Measurements from ENCODE around the gene POU3F1.

The POU3F1 gene

GRCh38 chr1:38004284-38005108 lies 42.1 kb downstream of the POU3F1 start:
- DNase-seq (ENCODE audit: low read depth) = no peak

DNA sequence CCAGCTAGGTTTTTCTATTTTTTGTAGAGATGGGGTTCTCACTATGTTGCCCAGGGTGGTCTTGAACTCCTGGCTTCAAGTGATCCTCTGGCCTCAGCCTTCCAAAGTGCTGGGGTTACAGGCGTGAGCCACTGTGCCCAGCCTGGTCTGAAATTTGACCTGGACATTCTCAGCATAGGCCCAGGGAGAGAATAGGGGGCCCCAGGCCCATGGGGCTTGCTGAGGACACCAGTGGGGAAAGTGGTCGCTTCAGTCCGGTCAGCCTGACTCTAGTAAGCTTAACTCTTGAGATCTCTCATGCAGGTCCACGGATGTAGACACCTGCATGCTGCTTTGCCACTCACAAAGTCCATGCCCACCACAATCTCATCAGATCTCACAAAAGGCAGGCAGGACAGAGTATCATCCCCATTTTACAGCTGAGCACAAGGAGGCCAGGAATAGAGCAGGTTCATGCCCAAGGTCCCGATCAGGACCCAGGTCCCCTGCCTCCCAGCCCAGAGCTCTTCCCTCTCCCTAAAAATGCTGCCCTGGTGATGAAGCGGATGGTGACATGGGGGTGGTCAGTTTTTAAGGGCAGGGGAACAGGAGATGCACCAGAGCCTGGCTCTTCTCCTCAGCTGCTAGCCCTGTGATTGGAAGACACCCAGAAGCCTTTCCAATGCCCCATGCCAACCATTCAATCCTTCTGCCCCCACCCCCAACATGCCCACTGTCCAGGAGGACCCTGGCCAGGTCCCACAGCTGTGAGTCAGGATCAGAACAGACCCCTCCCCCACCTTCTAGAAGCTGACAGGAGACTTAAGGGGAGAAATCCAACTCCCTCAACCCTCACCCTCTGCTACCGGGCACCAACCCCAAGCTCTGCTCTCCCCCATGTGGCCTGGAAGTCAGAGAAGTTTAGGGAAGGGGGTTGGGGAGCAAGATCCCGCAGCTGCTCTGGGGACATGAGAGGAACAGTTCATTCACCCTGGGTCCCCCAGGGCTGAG lies 43.0 kb downstream of the POU3F1 start:
- DNase-seq (ENCODE audit: low read depth) = no peak

DNA sequence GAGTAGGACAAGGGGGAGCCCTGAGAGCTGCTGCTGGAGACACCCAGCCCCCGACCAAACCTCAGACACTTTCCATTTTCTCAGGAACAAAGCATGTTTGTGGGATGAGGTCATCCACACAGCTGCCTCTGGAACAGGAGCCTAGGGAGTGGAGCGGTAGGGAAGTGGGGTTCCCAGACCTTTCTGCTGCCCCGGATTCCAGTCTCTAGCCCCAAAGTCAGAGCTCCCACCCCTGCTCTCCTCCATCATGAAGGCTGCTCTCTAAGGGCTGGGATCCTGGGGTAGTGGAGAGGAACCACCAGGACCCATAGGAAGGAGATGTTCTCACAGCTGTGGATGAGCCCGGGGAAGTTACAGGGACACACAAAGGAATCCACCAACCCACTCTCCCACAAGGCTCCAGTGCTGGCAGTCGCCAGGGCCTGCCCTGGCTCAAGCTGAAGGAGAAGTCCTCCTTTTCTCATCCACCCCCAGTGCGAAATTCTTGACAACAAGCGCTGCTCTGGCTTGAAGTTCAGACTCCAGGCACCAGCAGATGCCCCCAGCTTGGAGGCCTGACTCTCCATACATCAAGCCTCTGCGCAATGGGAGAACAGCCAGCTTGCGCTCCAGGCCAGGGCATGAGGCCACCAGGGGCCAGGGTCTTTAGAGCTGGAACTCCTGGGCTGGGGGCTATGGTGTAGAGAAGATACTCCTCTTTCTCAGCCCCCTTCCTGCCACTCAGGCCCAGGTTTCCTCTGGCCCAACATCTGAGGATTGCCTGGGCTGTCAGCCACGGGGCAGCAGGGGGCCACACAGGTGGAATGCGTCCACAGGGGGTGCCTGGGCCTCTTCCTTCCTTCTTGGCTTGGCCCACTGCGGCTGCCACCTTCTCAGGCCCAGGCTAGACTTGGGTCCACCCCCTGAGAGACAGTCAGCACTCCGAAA lies 45.8 kb downstream of the POU3F1 start:
- peak; percentile 63 for DNase-seq (ENCODE audit: low read depth)

DNA sequence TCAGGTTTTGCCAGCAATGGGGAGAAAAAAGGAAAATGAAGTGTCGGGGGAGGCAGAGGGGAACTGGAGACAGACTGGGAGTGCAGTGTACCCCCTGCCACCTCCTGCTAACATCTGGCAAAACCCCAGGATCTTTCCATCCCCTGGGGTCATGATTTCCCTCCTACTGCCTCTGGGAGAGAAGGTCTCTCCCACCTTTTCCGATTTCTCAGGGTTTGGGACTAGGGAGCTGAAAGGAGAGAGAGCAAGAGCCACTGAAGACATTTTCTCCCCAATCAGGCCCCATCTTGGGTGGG lies 46.4 kb downstream of the POU3F1 start:
- DNase-seq (ENCODE audit: low read depth) = no peak

DNA sequence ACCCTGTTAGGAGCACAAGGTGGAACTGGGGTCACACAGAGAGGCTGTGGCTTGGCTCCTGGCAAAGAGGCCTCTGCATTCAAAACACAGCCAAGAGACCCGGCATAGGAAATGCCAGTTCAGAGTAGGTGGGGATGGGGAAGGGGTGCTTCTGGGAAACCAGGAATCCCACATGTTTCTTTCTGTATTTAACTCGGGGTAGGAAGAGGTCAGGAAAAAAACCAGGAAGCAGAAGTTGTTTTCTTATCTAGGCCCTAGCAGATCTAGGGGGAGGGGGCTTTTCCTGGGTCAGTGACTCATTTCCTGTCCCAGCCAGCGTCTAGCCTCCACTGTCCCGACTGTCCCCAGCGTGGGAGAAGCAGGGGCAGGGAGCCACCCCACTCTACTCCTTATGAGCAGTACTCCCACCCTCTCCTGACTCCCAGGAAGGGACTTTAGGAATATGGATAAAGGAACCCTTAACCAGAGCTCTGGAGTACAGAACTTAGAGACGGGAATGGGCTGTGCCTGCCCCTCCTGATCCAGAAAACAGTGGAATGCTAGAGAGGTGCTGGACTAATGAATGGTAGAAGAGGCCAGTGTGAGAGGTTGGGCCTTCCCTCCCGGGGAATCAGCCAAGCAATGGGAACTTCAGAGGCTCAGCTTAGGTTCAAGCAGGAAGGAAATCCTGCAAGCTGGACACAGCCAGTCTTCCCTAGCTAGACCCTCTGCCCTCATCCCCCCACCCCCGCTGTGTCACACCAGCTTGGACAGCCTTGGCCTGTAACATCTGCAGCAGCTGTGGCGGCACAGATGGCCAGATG lies 47.0 kb downstream of the POU3F1 start:
- DNase-seq (ENCODE audit: low read depth) = peak; percentile 84

GRCh38 chr1:37998913-37999429 lies 47.6 kb downstream of the POU3F1 start:
- no peak for DNase-seq (ENCODE audit: low read depth)

DNA sequence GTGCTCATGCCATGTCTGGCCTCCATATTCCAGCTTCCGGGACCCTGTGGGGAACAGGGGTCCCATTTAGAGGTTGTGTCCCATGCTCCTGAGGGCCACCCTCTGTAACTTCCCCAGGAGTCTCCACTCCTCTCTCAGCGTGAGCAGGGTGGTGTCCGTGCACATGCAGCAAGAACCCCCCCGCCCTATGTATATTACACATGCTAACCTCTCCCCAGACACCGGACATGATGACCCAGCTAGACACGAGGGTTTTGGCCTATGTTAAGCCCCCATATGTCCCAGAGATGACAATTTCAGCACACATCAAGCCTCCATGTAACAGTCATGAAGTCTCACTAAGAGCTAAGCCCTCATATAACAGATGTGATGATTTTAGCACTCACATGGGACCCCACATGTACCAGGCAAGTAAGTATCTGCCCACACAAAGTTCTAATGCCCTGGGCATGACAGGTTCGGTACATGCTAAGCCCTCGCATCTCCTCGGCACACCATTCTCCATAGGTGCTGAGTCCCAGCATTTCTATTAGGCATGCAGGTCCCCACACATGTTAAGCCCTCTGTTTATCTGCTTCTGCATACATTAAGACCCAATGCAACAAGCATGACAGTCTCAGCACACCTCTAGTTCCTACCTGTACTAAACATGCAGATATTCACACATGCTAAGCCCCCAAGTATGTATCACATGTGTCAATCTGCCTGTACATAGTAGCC lies 48.3 kb downstream of the POU3F1 start:
- DNase-seq (ENCODE audit: low read depth) = no peak

- DNase-seq (ENCODE audit: low read depth) = no peak
Observed at GRCh38 chr1:37997256-37998088, 49.1 kb downstream of the POU3F1 start.

DNA sequence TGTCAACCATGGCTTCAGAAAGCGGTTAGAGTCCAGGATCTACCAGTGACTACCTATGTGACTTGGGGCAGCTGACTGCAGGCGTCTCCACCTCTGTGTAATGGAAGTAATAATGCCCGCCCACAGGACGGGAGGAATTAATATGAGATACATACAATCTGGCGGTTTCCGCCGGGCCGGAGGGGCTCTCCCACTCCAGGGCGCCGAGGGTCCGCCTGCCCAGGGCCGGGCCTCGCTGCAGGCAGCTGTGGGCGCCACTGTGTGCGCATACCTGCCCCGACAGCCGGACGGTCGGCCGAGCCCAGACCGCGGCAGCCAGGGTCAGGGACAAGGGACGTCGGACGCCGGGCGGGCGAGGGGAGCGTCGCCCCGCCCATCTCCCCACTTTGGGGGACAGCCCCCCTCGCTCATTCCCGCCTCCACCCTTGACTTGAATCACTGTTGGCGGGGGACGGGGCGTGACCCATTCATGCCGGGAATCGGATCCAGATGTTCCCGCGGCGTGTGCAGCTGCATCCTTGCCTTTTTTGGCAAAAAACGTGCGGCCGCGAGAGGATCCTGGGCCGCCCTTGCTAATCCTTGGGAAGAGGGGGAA lies 50.7 kb downstream of the POU3F1 start:
- DNase-seq (ENCODE audit: low read depth) = no peak

GRCh38 chr1:37994886-37995566 lies 51.6 kb downstream of the POU3F1 start:
- DNase-seq (ENCODE audit: low read depth) = no peak
